ENCODE measurements around the gene COA8.

DNA sequence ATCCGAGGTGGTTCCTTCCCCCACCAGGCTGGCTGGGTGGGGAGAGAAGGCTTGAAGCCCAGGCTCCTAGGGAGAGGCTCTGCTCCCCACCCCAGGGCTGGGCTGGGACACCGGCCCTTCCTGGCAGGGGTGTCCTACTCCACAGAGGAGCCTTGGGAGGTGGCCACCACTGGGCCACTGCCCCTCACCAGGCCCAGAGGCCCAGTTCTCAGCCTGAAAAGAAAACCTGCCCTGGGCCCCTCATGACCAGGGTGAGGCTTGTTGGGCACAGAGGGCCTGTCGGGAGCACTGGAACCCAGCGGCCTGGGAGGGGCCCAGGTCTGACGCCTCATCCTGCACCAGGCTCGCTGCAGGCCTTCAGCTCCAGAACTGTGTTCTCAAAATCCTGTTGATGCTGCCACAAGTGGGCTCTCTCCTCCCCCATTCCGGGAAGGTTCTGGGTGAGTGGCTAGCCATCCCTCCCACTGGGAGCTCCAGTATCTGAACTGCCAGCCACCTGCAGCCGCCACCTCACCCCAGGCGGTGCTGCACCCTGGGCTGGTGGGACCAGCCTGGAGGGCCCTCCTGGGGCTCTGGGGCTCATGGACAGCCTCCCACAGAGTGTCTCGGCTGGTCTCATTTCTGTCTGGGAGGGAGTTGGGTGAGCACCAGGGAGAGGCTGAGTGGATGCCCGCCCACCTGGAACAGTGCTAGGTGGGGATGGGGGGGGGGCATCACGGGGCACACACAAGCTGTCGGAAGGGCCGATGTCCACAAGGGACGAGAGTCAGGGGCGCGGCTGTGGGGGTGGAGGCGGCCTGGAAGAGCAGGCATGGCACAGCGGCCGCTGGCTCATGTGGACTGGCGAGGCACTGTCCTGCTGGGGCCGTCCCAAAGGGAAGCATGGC, 12.1 kb upstream of the COA8 start:
- TF ChIP-seq TAF1 (IDR thresholded peaks at IDR 0.05; ENCODE audit: low read depth, low read length) (no peak), POLR2AphosphoS5 (IDR thresholded peaks at IDR 0.05; ENCODE audit: low read depth, low read length) (no peak), POLR2A (IDR thresholded peaks at IDR 0.05; ENCODE audit: low read depth, low read length) (no peak)

Measured in GM12891 (cell line).